ENCODE measurements around the gene ASB6.
"Not testable (repeated sequence)": the region's sequence is repeated elsewhere in the genome, so short reads cannot be mapped to it uniquely, and the experiment has no call there.

Gene ASB6

GRCh38 chr9:129666575-129666974, 24.6 kb upstream of the ASB6 start:
- DNase-seq = no peak

GRCh38 chr9:129665814-129666520, 24.0 kb upstream of the ASB6 start:
- DNase-seq = no peak

GRCh38 chr9:129665389-129665775, 23.4 kb upstream of the ASB6 start, which contains the start of gene PRRX2:
TSS of gene PRRX2 (plus strand) at chr9:129665647. CDS start at chr9:129665868, 221 bp downstream.
- peak; percentile 60 for DNase-seq

- no peak for DNase-seq
Measured at GRCh38 chr9:129664746-129665388, 22.9 kb upstream of the ASB6 start.

GRCh38 chr9:129662239-129662638, 20.3 kb upstream of the ASB6 start:
- DNase-seq = not testable (repeated sequence)

- no peak for DNase-seq
Measured at GRCh38 chr9:129661029-129661428, 19.1 kb upstream of the ASB6 start.

- DNase-seq = no peak
Measured at GRCh38 chr9:129656795-129657390, 14.9 kb upstream of the ASB6 start.

GRCh38 chr9:129655696-129656095, 13.7 kb upstream of the ASB6 start:
- no peak for DNase-seq

- DNase-seq = no peak
Measured at GRCh38 chr9:129655154-129655553, 13.2 kb upstream of the ASB6 start.

GRCh38 chr9:129654554-129655040, 12.6 kb upstream of the ASB6 start:
- DNase-seq = no peak

- DNase-seq = no peak
Measured at GRCh38 chr9:129653823-129654553, 12.0 kb upstream of the ASB6 start.

- DNase-seq = no peak
Measured at GRCh38 chr9:129650680-129651235, 8.8 kb upstream of the ASB6 start.

GRCh38 chr9:129649726-129650679, 8.1 kb upstream of the ASB6 start:
- DNase-seq = no peak

- no peak for DNase-seq
Measured at GRCh38 chr9:129648764-129649115, 6.8 kb upstream of the ASB6 start.

GRCh38 chr9:129648092-129648763, 6.3 kb upstream of the ASB6 start:
- DNase-seq = no peak

- DNase-seq = no peak
Measured at GRCh38 chr9:129647635-129648034, 5.7 kb upstream of the ASB6 start.

- no peak for DNase-seq
Measured at GRCh38 chr9:129646654-129647053, 4.7 kb upstream of the ASB6 start.

GRCh38 chr9:129646252-129646651, 4.3 kb upstream of the ASB6 start:
- no peak for DNase-seq

- no peak for DNase-seq
Measured at GRCh38 chr9:129644902-129645301, 3.0 kb upstream of the ASB6 start.

- DNase-seq = no peak
Measured at GRCh38 chr9:129644365-129644764, 2.4 kb upstream of the ASB6 start.

- DNase-seq = no peak
Measured at GRCh38 chr9:129643706-129644105, 1.8 kb upstream of the ASB6 start.
